CD8-positive, alpha-beta memory T cell (primary cell): ENCODE measurements around the gene BRF1. TPM values are rescaled to one million over a fixed set of nuclear protein-coding genes. Genes with fewer than 3 reads are reported as not detected.
"Not testable (repeated sequence)": the region's sequence is repeated elsewhere in the genome, so short reads cannot be mapped to it uniquely, and the experiment has no call there.

ENCODE experiments used
- CTCF ChIA-PET: fragments of 350-600 bp; sonication (Branson Sonifier 250); formaldehyde crosslinking; loops from one replicate; lab custom pipeline; 2021; ENCODE audit warnings: antibody characterized with exemption; lab: Charles Lee
- POLR2A ChIA-PET: fragments of 350-600 bp; sonication (Branson Sonifier 250); formaldehyde crosslinking; loops from one replicate; lab custom pipeline; 2021; ENCODE audit warnings: antibody characterized with exemption; lab: Charles Lee
- DNase-seq, 5 donors: peaks; one replicate each; pipeline versions ENCODE4 v3.0.0 to v3.0.0-alpha.2; 2020 to 2022; ENCODE audit warnings: mixed read lengths in 1 of 5
- H3K27ac ChIP-seq: one replicate; pipeline ENCODE4 v1.7.0; 2013; ENCODE audit warnings: low read depth, mild to moderate bottlenecking, low read length, moderate library complexity
- H3K27me3 ChIP-seq: 2 replicates; pipeline ENCODE4 v1.7.0; 2013; ENCODE audit warnings: low read length, mild to moderate bottlenecking; ENCODE audit not compliant: insufficient read depth, poor library complexity, severe bottlenecking
- H3K36me3 ChIP-seq: 2 replicates; pipeline ENCODE4 v1.7.0; 2013; ENCODE audit warnings: mild to moderate bottlenecking, low read length, moderate library complexity; ENCODE audit not compliant: insufficient read depth
- H3K4me1 ChIP-seq: 2 replicates; pipeline ENCODE4 v1.7.0; 2013; ENCODE audit warnings: mild to moderate bottlenecking, low read length, moderate library complexity; ENCODE audit not compliant: insufficient read depth
- H3K4me3 ChIP-seq: 2 replicates; pipeline ENCODE4 v1.7.0; 2013; ENCODE audit warnings: mild to moderate bottlenecking, low read length
- H3K9me3 ChIP-seq: 2 replicates; pipeline ENCODE4 v1.7.0; 2013; ENCODE audit warnings: mild to moderate bottlenecking, low read length
- H3K27ac Mint-ChIP-seq, 8 donors: one replicate each; pipeline ENCODE4 v1.8.0; 2020 to 2021; ENCODE audit warnings: mixed read lengths in 8 of 8, mild to moderate bottlenecking in 6 of 8, inconsistent platforms in 3 of 8, moderate library complexity in 3 of 8
- H3K27me3 Mint-ChIP-seq, 2 donors: one replicate each; pipeline ENCODE4 v1.8.0; 2020 to 2021; ENCODE audit warnings: mixed read lengths in 2 of 2, mild to moderate bottlenecking in 1 of 2, moderate library complexity in 1 of 2
- H3K36me3 Mint-ChIP-seq, 3 donors: one replicate each; pipeline ENCODE4 v1.8.0; 2020 to 2021; ENCODE audit warnings: mixed read lengths in 3 of 3, inconsistent platforms in 1 of 3, mild to moderate bottlenecking in 1 of 3
- H3K4me1 Mint-ChIP-seq, 3 donors: one replicate each; pipeline ENCODE4 v1.8.0; 2020 to 2021; ENCODE audit warnings: mixed read lengths in 3 of 3, inconsistent platforms in 1 of 3, mild to moderate bottlenecking in 1 of 3
- H3K4me3 Mint-ChIP-seq, 7 donors: one replicate each; pipeline ENCODE4 v1.8.0; 2020 to 2021; ENCODE audit warnings: mixed read lengths in 7 of 7, mild to moderate bottlenecking in 6 of 7, moderate library complexity in 4 of 7, inconsistent platforms in 2 of 7
- H3K9me3 Mint-ChIP-seq, 5 donors: one replicate each; pipeline ENCODE4 v1.8.0; 2020 to 2022; ENCODE audit warnings: mixed read lengths in 5 of 5, mild to moderate bottlenecking in 3 of 5, moderate library complexity in 2 of 5, inconsistent platforms in 1 of 5
- polyA plus RNA-seq: library from polyadenylated mRNA; unstranded; fragments of 300-500 nt; fragmentation: Illumina TruSeq; gene quantifications from one replicate; pipeline ENCODE4 v1.2.3, GENCODE V29; 2021
- total RNA-seq, 2 experiments: library from RNA; stranded (reverse); gene quantifications; one replicate each; pipeline ENCODE4 v1.2.3, GENCODE V29; 2021

BRF1 gene
- total and polyA plus RNA-seq, 3 experiments from 2014 or later: 13.0 to 31.7 (median 29.4) TPM

DNA sequence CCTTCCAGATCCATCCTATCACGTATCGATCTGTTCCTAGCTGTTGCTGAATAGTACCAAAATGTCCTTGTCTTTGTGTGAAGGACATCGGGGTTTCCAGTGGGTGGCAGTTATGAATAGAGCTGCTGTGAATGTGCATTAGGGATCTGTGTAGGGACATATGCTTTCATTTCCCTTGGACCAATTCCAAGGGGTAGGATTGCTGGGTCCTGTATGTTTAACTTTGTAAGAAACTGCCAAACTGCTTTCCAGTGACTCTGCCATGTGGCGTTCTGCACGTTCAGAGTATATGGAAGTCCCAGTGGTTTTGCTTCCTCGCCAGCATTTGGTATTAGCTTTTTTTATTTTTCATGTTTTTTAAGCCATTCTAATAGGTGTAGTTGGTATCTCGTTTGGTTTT is 42.4 kb upstream of the BRF1 start:
- ChIA-PET POLR2A (no interaction called here), CTCF (interaction anchor here (0.9 to 1.2 kb wide), 2 partner anchors 9 to 255 kb away, joined by 3 to 4 read pairs; no protein-coding TSS in a partner anchor)
- H3K4me3 ChIP-seq: no peak overlapping the region
- Mint-ChIP-seq H3K36me3 (peaks cover 0 to 7% (median 5%) of the 10 kb centered on the region in 3 donors), H3K4me3 (no peak overlapping the region), H3K4me1 (peaks cover 3 to 14% (median 5%) of the 10 kb centered on the region in 3 donors), H3K9me3 (peaks cover 0 to 3% (median 0%) of the 10 kb centered on the region in 5 donors), H3K27ac (peak overlapping the region in 1 of 8 donors; percentile 66), H3K27me3 (no peaks in the 10 kb centered on the region)
- no peaks in the 10 kb centered on the region for H3K9me3 ChIP-seq
- no peaks in the 10 kb centered on the region for H3K36me3 ChIP-seq
- DNase-seq: no peak
- no peak overlapping the region for H3K27ac ChIP-seq
- H3K4me1 ChIP-seq: no peaks in the 10 kb centered on the region
- no peaks in the 10 kb centered on the region for H3K27me3 ChIP-seq

DNA sequence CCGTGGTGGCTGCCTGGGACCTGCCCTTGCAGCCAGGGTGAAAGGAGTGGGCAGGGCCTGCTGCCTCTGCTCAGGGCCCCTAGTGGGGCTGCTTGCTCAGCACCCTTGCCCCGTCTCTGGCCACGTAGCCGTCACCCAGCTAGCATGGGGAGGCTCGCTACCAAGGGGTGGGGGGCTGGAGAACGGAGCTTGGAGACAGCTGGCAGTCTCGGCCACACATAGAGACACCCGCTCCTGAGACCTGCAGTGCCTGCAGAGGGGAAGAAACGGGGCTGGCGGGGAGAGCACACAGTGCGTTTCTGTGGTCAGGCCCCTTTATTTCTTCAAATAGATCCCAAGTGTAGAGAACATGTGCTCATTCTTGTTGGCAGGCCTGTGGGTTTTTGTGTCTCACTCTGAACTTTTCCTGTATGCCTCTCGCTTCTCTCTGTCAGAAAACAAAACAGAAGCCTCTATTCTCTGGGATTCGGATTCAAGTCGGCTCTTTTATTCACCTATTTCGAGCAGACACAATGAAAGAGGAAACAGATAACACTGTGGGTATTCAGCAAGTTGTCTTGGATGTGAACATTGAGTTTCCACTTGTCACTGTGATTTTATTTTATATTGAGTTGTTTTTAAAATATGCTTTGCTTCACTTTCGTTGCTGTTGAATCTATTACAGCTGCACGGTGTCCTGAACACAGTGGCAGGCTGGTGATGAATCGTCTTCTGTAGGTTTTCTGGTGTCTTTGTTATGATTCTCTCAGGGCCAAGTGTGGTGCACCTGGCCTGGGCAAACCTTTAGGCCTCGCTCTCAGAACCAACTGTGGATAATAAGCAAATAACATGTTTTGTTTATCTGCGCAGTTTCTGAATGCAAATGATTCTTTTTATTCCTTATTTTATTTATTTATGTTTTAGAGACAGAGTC is 40.3 kb upstream of the BRF1 start:
- CTCF ChIA-PET: interaction anchor here (1.0 kb wide), 1 partner anchor 11 kb away, joined by 3 read pairs; no protein-coding TSS in a partner anchor
- POLR2A ChIA-PET: no interaction called here
- peaks cover 0 to 3% (median 0%) of the 10 kb centered on the region in 5 donors for H3K9me3 Mint-ChIP-seq

GRCh38 chr14:105337966-105338741 is 37.4 kb upstream of the BRF1 start:
- no peak overlapping the region for H3K4me3 Mint-ChIP-seq
- POLR2A ChIA-PET: no interaction called here
- Histone ChIP-seq H3K9me3 (no peaks in the 10 kb centered on the region), H3K4me1 (no peaks in the 10 kb centered on the region), H3K36me3 (no peaks in the 10 kb centered on the region), H3K4me3 (no peak overlapping the region), H3K27me3 (no peaks in the 10 kb centered on the region), H3K27ac (no peak overlapping the region)
- no peaks in the 10 kb centered on the region for H3K9me3 Mint-ChIP-seq
- H3K36me3 Mint-ChIP-seq: peaks cover 0 to 2% (median 1%) of the 10 kb centered on the region in 3 donors
- no peak for DNase-seq
- H3K4me1 Mint-ChIP-seq: peaks cover 1 to 11% (median 4%) of the 10 kb centered on the region in 3 donors
- CTCF ChIA-PET: no interaction called here
- no peak overlapping the region for H3K27ac Mint-ChIP-seq
- no peaks in the 10 kb centered on the region for H3K27me3 Mint-ChIP-seq

More for the DNA sequence above, 40.3 kb upstream of the BRF1 start:
- peaks cover 1 to 7% (median 5%) of the 10 kb centered on the region in 3 donors for H3K36me3 Mint-ChIP-seq
- DNase-seq: no peak
- H3K27ac ChIP-seq: no peak overlapping the region
- H3K4me1 Mint-ChIP-seq: peaks cover 3 to 12% (median 5%) of the 10 kb centered on the region in 3 donors
- no peaks in the 10 kb centered on the region for H3K27me3 Mint-ChIP-seq
- no peak overlapping the region for H3K4me3 Mint-ChIP-seq
- peak overlapping the region in 2 of 8 donors; percentile 50 to 67 for H3K27ac Mint-ChIP-seq
- no peaks in the 10 kb centered on the region for H3K4me1 ChIP-seq
- H3K27me3 ChIP-seq: no peaks in the 10 kb centered on the region
- H3K4me3 ChIP-seq: no peak overlapping the region
- no peaks in the 10 kb centered on the region for H3K36me3 ChIP-seq
- H3K9me3 ChIP-seq: no peaks in the 10 kb centered on the region

GRCh38 chr14:105337433-105337832 is 36.6 kb upstream of the BRF1 start:
- Histone ChIP-seq H3K4me3 (no peak overlapping the region), H3K27me3 (no peaks in the 10 kb centered on the region), H3K36me3 (no peaks in the 10 kb centered on the region), H3K9me3 (no peaks in the 10 kb centered on the region), H3K27ac (no peak overlapping the region), H3K4me1 (no peaks in the 10 kb centered on the region)
- DNase-seq: no peak
- Mint-ChIP-seq H3K27ac (no peak overlapping the region), H3K36me3 (peaks cover 0 to 1% (median 0%) of the 10 kb centered on the region in 3 donors), H3K4me3 (no peak overlapping the region), H3K9me3 (no peaks in the 10 kb centered on the region), H3K27me3 (no peaks in the 10 kb centered on the region), H3K4me1 (peaks cover 0 to 14% (median 0%) of the 10 kb centered on the region in 3 donors)
- POLR2A ChIA-PET: no interaction called here
- CTCF ChIA-PET: no interaction called here

GRCh38 chr14:105336477-105337287 is 35.9 kb upstream of the BRF1 start:
- Histone ChIP-seq H3K27ac (no peak overlapping the region), H3K4me1 (peaks cover 6% of the 10 kb centered on the region), H3K4me3 (no peak overlapping the region), H3K27me3 (no peaks in the 10 kb centered on the region), H3K9me3 (no peaks in the 10 kb centered on the region), H3K36me3 (no peaks in the 10 kb centered on the region)
- Mint-ChIP-seq H3K27ac (no peak overlapping the region), H3K27me3 (no peaks in the 10 kb centered on the region), H3K4me3 (no peak overlapping the region), H3K4me1 (peaks cover 4 to 18% (median 5%) of the 10 kb centered on the region in 3 donors), H3K36me3 (peaks cover 0 to 3% (median 1%) of the 10 kb centered on the region in 3 donors), H3K9me3 (no peaks in the 10 kb centered on the region)
- CTCF ChIA-PET: no interaction called here
- no peak for DNase-seq
- POLR2A ChIA-PET: no interaction called here

DNA sequence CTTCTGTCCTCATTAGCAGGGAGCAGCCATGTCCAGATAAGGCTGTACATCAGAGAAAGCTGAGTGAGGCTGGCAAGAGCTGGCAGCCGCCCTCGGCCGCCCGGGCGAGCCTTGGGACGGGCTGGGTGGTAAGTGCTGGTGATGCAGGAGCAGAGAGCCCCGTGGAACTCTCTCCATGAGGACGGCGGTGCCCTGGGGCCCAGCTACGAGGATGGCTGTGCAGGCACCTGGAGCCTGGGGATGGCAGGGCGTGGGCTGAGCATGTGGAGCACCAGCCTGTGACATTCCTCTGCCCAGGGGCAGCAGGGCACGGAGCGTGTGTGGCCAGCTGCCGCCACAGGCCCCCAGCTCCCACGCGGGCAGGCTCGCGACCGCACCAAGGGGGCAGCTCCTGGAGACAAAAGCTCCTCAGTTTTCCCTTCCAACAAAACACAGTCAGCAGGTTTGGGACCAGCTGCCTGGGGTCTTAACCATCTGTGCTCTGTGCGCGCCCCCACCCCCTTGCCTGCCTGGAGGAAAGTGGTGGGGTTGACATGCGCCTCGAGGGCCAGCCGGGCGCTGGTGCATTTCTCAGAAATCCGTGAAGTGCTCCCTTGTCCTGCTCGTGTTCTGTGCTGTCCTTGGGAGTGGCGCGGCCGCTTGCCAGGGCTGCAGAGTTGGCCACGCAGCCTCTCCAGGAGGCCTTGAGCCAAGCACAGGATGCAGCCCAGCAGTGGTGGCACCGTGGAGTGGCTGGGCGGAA is 35.1 kb upstream of the BRF1 start:
- no peaks in the 10 kb centered on the region for H3K9me3 Mint-ChIP-seq
- no peaks in the 10 kb centered on the region for H3K27me3 Mint-ChIP-seq
- POLR2A ChIA-PET: no interaction called here
- H3K27me3 ChIP-seq: no peaks in the 10 kb centered on the region
- no peak overlapping the region for H3K27ac ChIP-seq
- no peaks in the 10 kb centered on the region for H3K9me3 ChIP-seq
- no peak overlapping the region for H3K4me3 Mint-ChIP-seq
- peaks cover 9 to 22% (median 11%) of the 10 kb centered on the region in 3 donors for H3K4me1 Mint-ChIP-seq
- CTCF ChIA-PET: no interaction called here
- no peak overlapping the region for H3K4me3 ChIP-seq
- no peak for DNase-seq
- H3K36me3 Mint-ChIP-seq: peaks cover 0 to 4% (median 1%) of the 10 kb centered on the region in 3 donors
- H3K27ac Mint-ChIP-seq: no peak overlapping the region
- no peaks in the 10 kb centered on the region for H3K36me3 ChIP-seq
- peaks cover 12% of the 10 kb centered on the region for H3K4me1 ChIP-seq

- H3K27ac Mint-ChIP-seq, H3K36me3 ChIP-seq, DNase-seq, H3K4me3 Mint-ChIP-seq, H3K27me3 ChIP-seq, H3K27ac ChIP-seq, H3K9me3 Mint-ChIP-seq, H3K27me3 Mint-ChIP-seq, H3K4me3 ChIP-seq, POLR2A ChIA-PET, H3K9me3 ChIP-seq, H3K36me3 Mint-ChIP-seq, CTCF ChIA-PET: not testable (repeated sequence)
- H3K4me1 ChIP-seq: peaks cover 19% of the 10 kb centered on the region
- peaks cover 12 to 27% (median 18%) of the 10 kb centered on the region in 3 donors for H3K4me1 Mint-ChIP-seq
These were observed 34.4 kb upstream of the BRF1 start for GRCh38 chr14:105335231-105335542.
